ENCODE data around the gene TRIM4.

TRIM4 gene

DNA sequence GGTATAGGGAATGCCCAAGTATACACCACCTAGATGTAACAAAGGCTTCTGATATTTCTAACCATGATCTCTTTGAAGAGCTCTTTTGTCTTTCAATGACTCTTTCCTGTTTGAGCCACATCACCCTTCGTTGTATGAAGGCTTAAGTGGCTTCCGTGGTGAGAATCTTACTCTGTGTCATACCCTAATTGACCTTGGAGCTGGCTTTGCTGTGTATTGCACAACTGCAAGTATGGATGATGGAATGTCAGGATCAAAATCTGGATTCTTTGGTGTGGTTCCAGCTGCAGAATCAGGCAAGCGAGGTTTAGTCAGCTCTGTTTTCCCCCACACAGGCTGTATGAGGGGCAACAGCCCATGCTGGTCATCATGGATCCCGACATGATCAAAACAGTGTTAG lies 75.5 kb downstream of the TRIM4 start:
- DNase-seq (ENCODE audit: low read depth in 2 of 2) = no peak

DNA sequence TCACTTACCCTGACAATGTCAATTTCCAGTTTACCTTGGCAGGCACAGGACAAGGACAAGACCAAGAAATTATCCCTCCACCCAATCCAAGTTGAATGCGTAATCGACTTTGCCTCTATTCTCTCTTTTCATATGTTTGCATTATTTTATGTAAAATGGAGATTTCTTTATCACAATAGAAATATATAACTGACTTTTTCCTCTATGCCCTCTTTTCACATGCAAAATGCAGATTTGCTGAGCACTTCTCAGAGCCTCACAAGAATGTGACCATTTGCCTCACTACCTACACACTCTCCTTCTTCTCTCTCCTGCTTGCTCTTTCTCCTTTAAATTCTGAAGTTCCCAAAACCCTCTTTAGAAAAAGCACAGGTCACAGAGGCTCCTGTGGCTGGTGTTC lies 76.4 kb downstream of the TRIM4 start:
- DNase-seq (ENCODE audit: low read depth in 2 of 2) = no peak

Data from activated CD8-positive, alpha-beta memory T cell treated with anti-CD3 and anti-CD28 coated beads for 4 hours (primary cell).